Activated CD4-positive, CD25-positive, alpha-beta regulatory T cell treated with anti-CD3 and anti-CD28 coated beads, Interleukin-2, amount 50 U/mL, for 24 hours (primary cell): ENCODE measurements around the gene CUL7.
"Not testable (repeated sequence)": the region's sequence is repeated elsewhere in the genome, so short reads cannot be mapped to it uniquely, and the experiment has no call there.

Experiments used
- ATAC-seq, 2 donors: fragments of 150-1000 bp; cut with Tn5 transposase; one replicate each; pipeline ENCODE4 v1.10.0; 2021; ENCODE audit warnings: mild to moderate bottlenecking in 1 of 2, moderate library complexity in 1 of 2

Gene CUL7

GRCh38 chr6:43053545-43054205, at the start of gene CUL7:
CUL7 (minus strand) TSS chr6:43053851; CDS start chr6:43052788, 1,063 bp downstream.
- peak; percentile 99 to 100 for ATAC-seq

DNA sequence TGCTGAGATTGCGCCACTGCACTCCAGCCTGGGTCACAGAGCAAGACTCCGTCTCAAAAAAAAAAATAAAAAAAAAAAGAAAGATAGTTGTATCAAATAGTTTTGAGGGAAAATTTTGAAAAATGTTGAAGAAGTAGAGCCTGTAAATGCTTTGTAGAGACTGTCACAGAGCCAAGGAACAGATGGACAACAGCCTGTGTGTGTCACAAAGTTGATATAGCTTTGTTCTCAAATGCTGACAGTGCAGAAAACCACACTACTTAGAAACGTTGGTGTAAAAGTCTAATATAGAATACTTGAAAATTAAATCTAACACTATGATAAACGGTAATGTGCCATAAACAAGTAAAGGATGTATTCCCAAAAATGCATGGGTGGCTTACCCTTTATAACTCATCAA, 47.8 kb upstream of the CUL7 start:
- no peak for ATAC-seq

- no peak for ATAC-seq
These were observed 43.9 kb upstream of the CUL7 start for GRCh38 chr6:43097502-43097901.

DNA sequence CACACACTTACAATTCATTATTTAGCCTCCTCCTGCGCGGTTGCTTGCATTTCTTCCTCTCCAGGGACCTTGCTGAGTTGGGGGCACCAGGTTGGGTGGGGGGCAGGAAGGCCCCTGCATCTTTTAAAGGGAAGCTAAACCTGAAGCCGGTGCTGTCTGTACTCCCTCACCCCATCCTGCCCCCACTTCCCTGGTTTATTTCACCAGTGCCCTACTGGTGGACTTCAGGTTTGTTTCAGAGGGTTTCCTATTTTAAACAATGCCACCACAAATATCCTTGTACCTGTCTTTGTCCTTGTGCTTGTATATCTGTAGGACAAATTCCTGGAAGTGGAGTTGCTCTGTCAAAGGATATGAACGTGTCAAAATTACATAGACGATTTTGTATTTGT, 43.4 kb upstream of the CUL7 start:
- ATAC-seq: no peak

- ATAC-seq: no peak
These were observed 42.9 kb upstream of the CUL7 start for GRCh38 chr6:43096451-43097097.

DNA sequence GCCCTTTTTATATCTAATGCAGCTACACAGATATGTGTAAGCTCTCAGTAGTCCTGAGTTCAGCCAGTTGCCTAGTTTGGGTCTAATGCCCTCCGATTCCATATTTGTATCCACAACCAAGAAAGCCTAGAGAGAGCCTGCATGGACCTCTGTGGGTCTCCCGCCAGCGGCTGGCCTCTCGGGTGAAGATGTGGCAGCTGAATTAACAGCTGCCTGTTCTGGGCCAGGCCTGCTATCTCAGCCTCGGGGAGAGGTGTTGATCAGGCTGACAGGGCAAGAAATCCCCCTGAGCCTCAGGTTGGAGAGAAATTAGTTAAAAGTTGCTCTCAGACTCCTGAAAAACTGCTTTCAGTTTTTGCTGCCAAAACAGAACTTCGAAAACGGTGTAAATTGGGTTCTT, 42.3 kb upstream of the CUL7 start:
- ATAC-seq: no peak

- peak; percentile 27 to 32 for ATAC-seq
These were observed 40.0 kb upstream of the CUL7 start for GRCh38 chr6:43093436-43094289.

DNA sequence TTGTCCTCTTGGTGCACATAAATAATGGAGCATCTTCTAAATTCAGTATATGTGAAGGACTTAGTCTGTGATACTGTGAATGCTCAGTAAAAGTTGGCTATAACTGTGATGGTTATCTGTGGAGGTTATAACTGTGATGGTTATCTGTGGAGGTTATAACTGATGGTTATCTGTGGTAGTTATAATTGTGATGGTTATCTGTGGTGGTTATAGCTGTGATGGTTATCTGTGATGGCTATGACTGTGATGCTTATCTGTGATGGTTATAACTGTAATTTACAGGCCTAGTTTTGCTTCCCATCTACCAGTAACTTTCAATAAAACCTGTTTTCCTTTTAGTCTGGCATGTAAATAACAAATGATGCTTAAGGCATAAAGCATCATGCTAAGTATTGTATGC, 39.0 kb upstream of the CUL7 start:
- peak in 1 of 2 donors; percentile 33 for ATAC-seq

GRCh38 chr6:43091436-43091991, 37.9 kb upstream of the CUL7 start:
- no peak for ATAC-seq

DNA sequence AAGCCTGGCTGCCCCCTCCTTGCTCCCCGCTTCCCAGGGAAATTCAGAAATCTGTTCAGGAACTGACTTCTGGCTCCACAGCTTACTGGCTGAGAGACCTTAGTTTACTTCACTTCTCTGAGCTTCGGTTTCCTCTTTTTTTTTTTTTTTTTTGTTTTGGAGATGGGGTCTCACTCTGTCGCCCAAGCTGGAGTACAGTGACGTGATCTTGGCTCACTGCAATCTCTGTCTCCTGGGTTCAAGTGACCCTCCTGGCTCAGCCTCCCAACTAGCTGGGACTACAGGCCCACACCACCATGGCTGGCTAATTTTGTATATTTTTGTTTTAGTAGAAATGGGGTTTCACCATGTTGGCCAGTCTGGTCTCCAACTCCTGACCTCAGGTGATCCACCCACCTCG, 37.4 kb upstream of the CUL7 start:
- ATAC-seq: no peak

GRCh38 chr6:43090559-43090956, 36.9 kb upstream of the CUL7 start:
- ATAC-seq: no peak

DNA sequence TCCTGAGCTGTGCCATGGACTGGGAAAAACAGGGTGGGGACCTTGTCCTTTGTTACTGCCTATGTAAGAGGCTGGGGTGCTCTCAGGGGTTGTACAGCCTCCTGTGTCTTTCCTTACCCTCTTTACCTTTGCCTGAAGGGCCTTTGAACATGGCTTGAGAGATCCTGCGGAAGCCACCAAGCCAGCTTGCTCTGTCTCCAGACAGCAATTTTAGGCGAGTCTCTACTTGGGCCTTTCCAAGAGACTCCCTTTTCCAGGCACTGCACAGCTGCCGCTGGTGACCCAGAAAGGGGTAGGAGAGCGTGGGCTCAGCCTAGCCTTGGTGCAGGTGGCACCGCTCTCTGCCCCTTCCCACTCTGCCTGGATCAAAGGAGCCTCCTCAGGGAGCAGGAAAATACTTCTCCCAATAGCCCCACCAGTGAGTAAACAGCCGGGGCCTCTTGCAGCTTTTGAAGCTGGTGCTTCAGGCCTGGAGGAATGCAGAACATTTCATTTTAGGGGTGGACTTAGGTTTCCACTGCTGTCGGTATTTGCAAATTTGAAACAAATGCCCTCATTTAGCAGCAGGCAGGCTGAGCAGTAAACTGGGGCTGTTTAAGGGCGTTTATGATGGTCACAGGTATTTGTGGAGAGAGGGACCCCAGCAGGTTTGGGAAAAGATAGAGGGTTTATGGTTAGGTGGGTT, 36.4 kb upstream of the CUL7 start:
- no peak for ATAC-seq

DNA sequence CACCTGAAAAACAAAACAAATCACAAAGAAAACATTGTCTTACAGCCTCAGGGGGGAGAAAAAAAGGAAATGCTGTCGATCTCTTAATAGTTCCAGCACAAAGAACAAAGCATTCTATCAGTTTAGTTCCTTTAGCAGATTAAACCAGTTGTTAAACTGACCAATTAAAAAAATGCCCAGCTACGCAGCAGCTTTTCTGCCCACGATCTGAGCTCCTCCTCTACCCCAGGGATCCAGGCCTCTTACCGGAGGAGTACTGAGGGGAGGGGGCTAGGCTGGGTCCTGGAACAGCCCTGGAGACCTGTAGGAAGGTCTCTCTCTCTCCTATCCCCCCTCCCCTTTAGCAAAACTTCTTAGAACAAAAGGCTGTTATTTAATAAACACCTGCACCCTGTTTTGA, 35.8 kb upstream of the CUL7 start:
- ATAC-seq: no peak

GRCh38 chr6:43088654-43089056, 35.0 kb upstream of the CUL7 start:
- no peak for ATAC-seq

- peak; percentile 83 to 86 for ATAC-seq
These were observed 32.5 kb upstream of the CUL7 start for GRCh38 chr6:43086022-43086658.

DNA sequence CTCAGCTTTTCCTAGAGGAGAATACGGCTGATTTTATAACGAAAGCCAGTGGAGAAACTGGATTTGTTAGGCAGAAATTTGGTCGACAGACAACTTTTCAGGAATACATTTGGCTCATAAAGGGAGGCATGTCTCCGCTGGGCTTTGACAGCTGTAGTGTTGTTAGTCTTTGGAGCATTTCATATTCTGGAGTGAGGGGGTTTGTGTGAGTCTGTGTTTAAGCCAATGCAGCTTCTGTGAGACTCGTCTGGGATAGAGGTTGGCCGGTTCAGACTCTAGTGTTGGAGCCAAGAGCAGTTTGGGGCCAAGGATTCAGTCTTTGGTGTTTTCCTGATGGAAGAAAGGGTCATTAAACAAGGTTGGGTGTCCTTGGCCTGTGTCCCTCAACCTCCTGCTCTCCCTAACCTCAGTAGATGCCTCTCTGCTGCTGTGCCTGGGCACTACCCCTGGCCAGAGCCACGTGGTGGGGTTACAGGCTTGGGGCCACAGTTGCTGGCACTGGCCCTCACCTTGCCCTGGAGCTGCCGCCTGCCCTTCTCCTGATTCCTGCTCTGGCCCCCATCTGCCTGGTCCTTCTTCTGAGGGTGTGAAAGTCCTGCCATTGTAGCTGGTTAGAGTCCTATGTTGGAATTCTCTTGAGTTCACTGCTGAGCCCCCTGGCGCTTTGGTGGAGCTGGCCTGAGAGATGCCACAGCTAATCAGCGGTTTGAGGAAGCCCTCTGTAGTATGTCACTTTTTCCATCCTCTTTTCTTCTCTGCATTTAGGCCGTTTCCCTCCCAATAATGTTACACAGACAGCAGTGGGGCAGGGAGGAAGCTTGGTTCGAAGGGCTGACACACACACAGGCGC, 29.4 kb upstream of the CUL7 start:
- no peak for ATAC-seq

GRCh38 chr6:43081922-43082321, 28.3 kb upstream of the CUL7 start:
- ATAC-seq: not testable (repeated sequence)

DNA sequence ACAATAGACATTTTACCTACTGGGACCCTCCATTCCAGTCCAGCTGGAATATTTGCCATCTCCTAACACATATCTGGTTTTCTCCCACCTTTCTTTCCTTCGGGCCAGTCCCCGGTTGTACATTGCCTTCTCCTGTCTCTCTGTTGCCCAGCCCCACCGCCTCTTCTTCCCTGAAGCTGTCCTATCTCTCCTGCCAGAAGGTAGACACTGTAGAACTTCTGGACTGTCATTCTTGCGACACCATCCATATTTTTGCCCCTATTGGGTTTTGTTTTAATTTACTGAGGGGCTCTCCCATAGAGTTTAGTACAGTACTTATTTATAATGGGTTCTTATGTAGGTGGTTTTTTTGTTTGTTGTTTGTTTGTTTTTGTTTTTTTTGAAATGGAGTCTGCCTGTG, 27.4 kb upstream of the CUL7 start:
- ATAC-seq: no peak

DNA sequence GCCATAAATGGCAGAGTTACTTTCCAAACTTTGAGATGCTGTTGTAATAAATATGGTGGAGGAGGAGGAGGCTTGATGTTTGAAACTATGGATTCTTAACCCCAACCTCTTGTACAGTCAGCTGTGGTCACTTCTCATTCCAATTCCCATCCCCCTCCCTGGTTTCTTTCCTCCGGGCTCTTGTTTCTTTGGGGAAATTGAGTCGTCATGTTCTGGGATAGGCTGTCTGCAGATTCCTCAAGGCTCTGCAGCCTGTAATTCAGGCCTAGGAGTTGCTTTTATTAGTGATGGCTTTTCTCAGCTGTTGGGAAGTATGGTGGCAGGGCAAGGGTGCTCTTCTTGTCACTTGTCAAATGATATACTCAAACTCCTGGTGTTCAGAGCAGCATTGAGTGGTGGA, 25.0 kb upstream of the CUL7 start:
- no peak for ATAC-seq

DNA sequence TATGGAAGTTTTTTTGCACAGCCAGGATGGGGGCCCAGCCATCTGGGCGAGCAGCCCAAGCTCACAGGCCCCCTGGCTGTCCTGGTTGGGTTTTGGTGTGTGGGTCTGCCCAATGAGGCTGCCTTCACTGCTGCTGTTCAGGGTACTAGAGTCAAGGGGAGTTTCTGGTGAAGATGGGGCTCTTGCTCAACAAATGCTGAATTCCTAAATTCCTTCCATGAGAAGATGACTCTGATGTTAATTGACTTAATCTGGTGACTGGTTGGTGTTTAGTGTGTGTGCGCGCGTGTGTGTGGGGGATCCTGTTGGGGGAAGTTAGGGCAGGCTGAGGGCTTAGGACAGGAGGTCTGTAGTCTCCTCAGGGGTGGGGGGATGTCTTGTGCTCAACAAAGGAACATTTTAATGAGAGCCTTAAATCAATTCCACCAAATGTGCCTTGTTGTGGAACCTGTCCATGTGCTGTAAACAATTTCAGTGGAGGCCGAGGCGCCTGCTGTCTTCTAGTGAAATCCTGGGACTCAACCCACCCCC, 24.4 kb upstream of the CUL7 start:
- no peak for ATAC-seq

GRCh38 chr6:43077333-43077809, 23.7 kb upstream of the CUL7 start:
- no peak for ATAC-seq
